HEK293T (cell line): Measurements from ENCODE around the gene TCF7L1.
A peak's percentile ranks its signal among the peaks of the same experiment; 100 is the strongest.

Source experiments
- CTCF ChIA-PET: fragments of 350-600 bp; formaldehyde crosslinking; extraction: SDS; loops from one replicate; lab custom pipeline; 2021; ENCODE audit warnings: antibody characterized with exemption, inconsistent platforms; lab: Yijun Ruan, JAX
- POLR2A ChIA-PET: fragments of 350-600 bp; formaldehyde crosslinking; extraction: SDS; loops from one replicate; lab custom pipeline; 2020; ENCODE audit warnings: antibody characterized with exemption, inconsistent platforms; lab: Yijun Ruan, JAX
- DNase-seq: peaks from one replicate; pipeline ENCODE4 v3.0.0; 2012; ENCODE audit warnings: mixed read lengths; ENCODE audit errors: extremely low spot score
- ARNT ChIP-seq: fragments of 450-650 bp; IDR thresholded peaks from 2 replicates; pipeline ENCODE4 v1.6.1; 2017; ENCODE audit warnings: mild to moderate bottlenecking
- BHLHE40 ChIP-seq: fragments of 450-650 bp; IDR thresholded peaks from 2 replicates; pipeline ENCODE4 v1.6.1; 2016; ENCODE audit warnings: mild to moderate bottlenecking, moderate library complexity, borderline replicate concordance
- CTBP1 ChIP-seq: fragments of 450-650 bp; IDR thresholded peaks from 2 replicates; pipeline ENCODE4 v1.6.1; 2016; ENCODE audit warnings: borderline replicate concordance
- ELF4 ChIP-seq: fragments of 450-650 bp; IDR thresholded peaks from 2 replicates; pipeline ENCODE4 v1.6.1; 2017; ENCODE audit warnings: antibody characterized with exemption
- FOXA1 ChIP-seq: fragments of 450-650 bp; IDR thresholded peaks from 2 replicates; pipeline ENCODE4 v1.6.1; 2016; ENCODE audit warnings: mild to moderate bottlenecking
- FOXK2 ChIP-seq: fragments of 450-650 bp; IDR thresholded peaks from 2 replicates; pipeline ENCODE4 v1.6.1; 2016; ENCODE audit warnings: mild to moderate bottlenecking
- FOXM1 ChIP-seq: fragments of 450-650 bp; IDR thresholded peaks from 2 replicates; pipeline ENCODE4 v1.6.1; 2017; ENCODE audit warnings: mild to moderate bottlenecking, borderline replicate concordance
- HDGF ChIP-seq: fragments of 450-650 bp; IDR thresholded peaks from 2 replicates; pipeline ENCODE4 v1.6.1; 2017; ENCODE audit warnings: antibody characterized with exemption, borderline replicate concordance
- L3MBTL2 ChIP-seq: fragments of 450-650 bp; conservative IDR thresholded peaks from 2 replicates; pipeline ENCODE4 v1.6.1; 2016; ENCODE audit warnings: mild to moderate bottlenecking
- LEF1 ChIP-seq: fragments of 450-650 bp; IDR thresholded peaks from 2 replicates; pipeline ENCODE4 v1.6.1; 2017; ENCODE audit warnings: mild to moderate bottlenecking, borderline replicate concordance
- NFRKB ChIP-seq: fragments of 450-650 bp; IDR thresholded peaks from 2 replicates; pipeline ENCODE4 v1.6.1; 2016; ENCODE audit warnings: mild to moderate bottlenecking, moderate library complexity
- PKNOX1 ChIP-seq: fragments of 450-650 bp; IDR thresholded peaks from 2 replicates; pipeline ENCODE4 v1.6.1; 2016
- SP1 ChIP-seq: fragments of 450-650 bp; IDR thresholded peaks from 2 replicates; pipeline ENCODE4 v1.6.1; 2017
- SUZ12 ChIP-seq: fragments of 450-650 bp; IDR thresholded peaks from 2 replicates; pipeline ENCODE4 v1.6.1; 2016; ENCODE audit warnings: mild to moderate bottlenecking
- TARDBP ChIP-seq: fragments of 450-650 bp; IDR thresholded peaks from 2 replicates; pipeline ENCODE4 v1.6.1; 2016
- ZNF384 ChIP-seq: fragments of 450-650 bp; IDR thresholded peaks from 2 replicates; pipeline ENCODE4 v1.6.1; 2016

The TCF7L1 gene

GRCh38 chr2:85178980-85179411, 45.8 kb downstream of the TCF7L1 start:
- no peak for TF ChIP-seq BHLHE40
- no peak for TF ChIP-seq ELF4
- TF ChIP-seq CTBP1, result no peak
- no peak for TF ChIP-seq SP1
- TF ChIP-seq PKNOX1, result no peak
- TF ChIP-seq LEF1, result no peak
- TF ChIP-seq FOXK2, result no peak
- no peak for TF ChIP-seq TARDBP
- no peak for TF ChIP-seq ZNF384
- no peak for TF ChIP-seq ARNT
- no peak for TF ChIP-seq HDGF
- no peak for TF ChIP-seq NFRKB
- TF ChIP-seq SUZ12, result no peak
- TF ChIP-seq FOXA1, result no peak
- no peak for TF ChIP-seq FOXM1
- TF ChIP-seq L3MBTL2, result no peak
- DNase-seq, result peak; percentile 25
- POLR2A ChIA-PET, result no interaction called here
- CTCF ChIA-PET, result interaction anchor here (0.9 to 1.5 kb wide), 2 partner anchors 119 to 122 kb away, joined by 3 to 4 read pairs; no protein-coding TSS in a partner anchor

- no peak for DNase-seq
- no peak for TF ChIP-seq SP1
- no peak for TF ChIP-seq CTBP1
- no peak for TF ChIP-seq BHLHE40
- ChIA-PET POLR2A (no interaction called here), CTCF (interaction anchor here (0.7 to 1.5 kb wide), 4 partner anchors 13 to 121 kb away, joined by 3 to 4 read pairs (median 3); no protein-coding TSS in a partner anchor)
Measured at GRCh38 chr2:85179541-85179940, 46.3 kb downstream of the TCF7L1 start.

- POLR2A ChIA-PET, result no interaction called here
- no peak for DNase-seq
- TF ChIP-seq PKNOX1, result no peak
- TF ChIP-seq LEF1, result no peak
- TF ChIP-seq FOXA1, result no peak
- TF ChIP-seq NFRKB, result no peak
- TF ChIP-seq ELF4, result no peak
- no peak for TF ChIP-seq FOXM1
- TF ChIP-seq HDGF, result no peak
- no peak for TF ChIP-seq BHLHE40
- TF ChIP-seq SUZ12, result no peak
- TF ChIP-seq CTBP1, result no peak
- TF ChIP-seq TARDBP, result no peak
- no peak for TF ChIP-seq FOXK2
- no peak for TF ChIP-seq ARNT
- TF ChIP-seq L3MBTL2, result no peak
- no peak for TF ChIP-seq ZNF384
- TF ChIP-seq SP1, result no peak
Measured at GRCh38 chr2:85180322-85181133, 47.3 kb downstream of the TCF7L1 start.

GRCh38 chr2:85181134-85181631, 48.0 kb downstream of the TCF7L1 start:
- TF ChIP-seq ZNF384, result no peak
- no peak for TF ChIP-seq ARNT
- no peak for TF ChIP-seq FOXA1
- TF ChIP-seq SUZ12, result no peak
- no peak for TF ChIP-seq FOXM1
- TF ChIP-seq PKNOX1, result no peak
- TF ChIP-seq NFRKB, result no peak
- no peak for TF ChIP-seq TARDBP
- no peak for TF ChIP-seq CTBP1
- no peak for TF ChIP-seq LEF1
- TF ChIP-seq BHLHE40, result no peak
- TF ChIP-seq FOXK2, result no peak
- no peak for TF ChIP-seq ELF4
- no peak for TF ChIP-seq SP1
- TF ChIP-seq HDGF, result no peak
- CTCF ChIA-PET, result interaction anchor here (1.1 kb wide), 1 partner anchor 10 kb away, joined by 3 read pairs; no protein-coding TSS in a partner anchor
- POLR2A ChIA-PET, result no interaction called here
- DNase-seq, result peak; percentile 32

More at GRCh38 chr2:85180322-85181133, 47.3 kb downstream of the TCF7L1 start:
- CTCF ChIA-PET, result interaction anchor here (0.7 to 1.5 kb wide), 4 partner anchors 14 to 120 kb away, joined by 3 to 4 read pairs (median 4); no protein-coding TSS in a partner anchor

- POLR2A ChIA-PET, result no interaction called here
- CTCF ChIA-PET, result interaction anchor here (1.1 kb wide), 1 partner anchor 9 kb away, joined by 3 read pairs; no protein-coding TSS in a partner anchor
- no peak for DNase-seq
- no peak for TF ChIP-seq FOXM1
- TF ChIP-seq SUZ12, result no peak
- no peak for TF ChIP-seq HDGF
- TF ChIP-seq ZNF384, result no peak
- TF ChIP-seq FOXA1, result no peak
- no peak for TF ChIP-seq NFRKB
- TF ChIP-seq PKNOX1, result no peak
- TF ChIP-seq ARNT, result no peak
- no peak for TF ChIP-seq L3MBTL2
- TF ChIP-seq ELF4, result no peak
- TF ChIP-seq CTBP1, result no peak
- no peak for TF ChIP-seq SP1
Measured at GRCh38 chr2:85181844-85182456, 48.8 kb downstream of the TCF7L1 start.
